ENCODE data around the gene PCDHGB7.
"Not testable (repeated sequence)": the region's sequence is repeated elsewhere in the genome, so short reads cannot be mapped to it uniquely, and the experiment has no call there.

PCDHGB7 gene

GRCh38 chr5:141430332-141431113 lies 13.0 kb downstream of the PCDHGB7 start, which contains the start of gene PCDHGA12:
Gene PCDHGA12 (plus strand): TSS chr5:141430507. CDS start chr5:141430760, 253 bp downstream.
- DNase-seq (ENCODE audit: low read depth in 2 of 2): no peak

- no peak for DNase-seq (ENCODE audit: low read depth in 2 of 2)
These were observed 13.8 kb downstream of the PCDHGB7 start for GRCh38 chr5:141431286-141431685.

- DNase-seq (ENCODE audit: low read depth in 2 of 2): not testable (repeated sequence)
These were observed 14.8 kb downstream of the PCDHGB7 start for GRCh38 chr5:141432308-141432707.

GRCh38 chr5:141432726-141433125 lies 15.2 kb downstream of the PCDHGB7 start:
- not testable (repeated sequence) for DNase-seq (ENCODE audit: low read depth in 2 of 2)

GRCh38 chr5:141434006-141434405 lies 16.5 kb downstream of the PCDHGB7 start:
- DNase-seq (ENCODE audit: low read depth in 2 of 2): no peak

GRCh38 chr5:141437221-141437620 lies 19.7 kb downstream of the PCDHGB7 start:
- no peak for DNase-seq (ENCODE audit: low read depth in 2 of 2)

GRCh38 chr5:141439411-141440141 lies 22.1 kb downstream of the PCDHGB7 start:
- no peak for DNase-seq (ENCODE audit: low read depth in 2 of 2)

- DNase-seq (ENCODE audit: low read depth in 2 of 2): no peak
These were observed 22.9 kb downstream of the PCDHGB7 start for GRCh38 chr5:141440341-141440740.

GRCh38 chr5:141441571-141442170 lies 24.2 kb downstream of the PCDHGB7 start:
- DNase-seq (ENCODE audit: low read depth in 2 of 2): no peak

- no peak for DNase-seq (ENCODE audit: low read depth in 2 of 2)
These were observed 47.9 kb downstream of the PCDHGB7 start for GRCh38 chr5:141465351-141465750.

All from stimulated activated CD4-positive, alpha-beta T cell treated with anti-CD3 and anti-CD28 coated beads, Interleukin-4, amount 100 ng/mL, for 48 hours (primary cell).